ENCODE measurements around the gene ITPR2.

ITPR2 gene

GRCh38 chr12:26493656-26494055 is 339.3 kb downstream of the ITPR2 start:
- peaks cover 0 to 12% (median 5%) of the 10 kb centered on the region in 10 experiments; a peak in 9 of 20 replicates for H3K4me1 ChIP-seq
- no peaks in the 10 kb centered on the region for H3K27me3 ChIP-seq
- no peak overlapping the region for H3K4me3 ChIP-seq
- no peak for TF ChIP-seq Cebpa-rat (IDR thresholded peaks at IDR 0.05)
- no peak overlapping the region; a peak in 1 of 22 replicates for H3K4me2 ChIP-seq
- H3K9me3 ChIP-seq (replicated peaks in 1 of 11) = no peaks in the 10 kb centered on the region
- H3K36me3 ChIP-seq = peaks cover 0 to 56% (median 0%) of the 10 kb centered on the region in 11 experiments; a peak in 9 of 22 replicates
- no peak overlapping the region for H3K27ac ChIP-seq
- H4K20me1 ChIP-seq = no peaks in the 10 kb centered on the region
- H3K9ac ChIP-seq = no peak overlapping the region

DNA sequence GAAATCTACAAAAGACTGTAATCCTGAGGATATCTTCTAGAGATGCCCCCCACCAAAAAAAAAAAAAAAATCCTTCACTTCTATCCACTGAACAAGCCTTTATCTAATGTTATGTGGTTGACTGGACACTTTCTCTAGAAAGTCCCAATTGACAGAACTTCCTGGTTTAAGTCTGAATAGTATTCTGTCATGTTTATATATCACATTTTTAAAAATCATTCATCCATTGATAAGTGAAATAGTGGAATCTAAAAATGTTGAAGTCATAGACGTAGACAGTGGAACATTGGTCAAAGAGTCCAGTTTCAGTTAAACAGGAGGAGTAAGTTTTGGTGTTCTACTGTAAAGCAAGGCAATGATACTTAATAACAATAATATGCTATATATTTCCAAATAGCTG is 340.6 kb downstream of the ITPR2 start:
- no peaks in the 10 kb centered on the region for H4K20me1 ChIP-seq
- H3K4me1 ChIP-seq = peaks cover 0 to 12% (median 5%) of the 10 kb centered on the region in 10 experiments; a peak in 9 of 20 replicates
- H3K9me3 ChIP-seq (replicated peaks in 1 of 11) = no peaks in the 10 kb centered on the region
- peaks cover 0 to 68% (median 0%) of the 10 kb centered on the region in 11 experiments; a peak in 9 of 22 replicates for H3K36me3 ChIP-seq
- H3K9ac ChIP-seq = no peak overlapping the region
- no peak overlapping the region for H3K4me2 ChIP-seq
- H3K27me3 ChIP-seq = no peaks in the 10 kb centered on the region
- no peak overlapping the region for H3K4me3 ChIP-seq
- no peak overlapping the region for H3K27ac ChIP-seq
- no peak for TF ChIP-seq Cebpa-rat (IDR thresholded peaks at IDR 0.05)

GRCh38 chr12:26489908-26490307 is 343.1 kb downstream of the ITPR2 start:
- TF ChIP-seq Cebpa-rat (IDR thresholded peaks at IDR 0.05) = no peak

DNA sequence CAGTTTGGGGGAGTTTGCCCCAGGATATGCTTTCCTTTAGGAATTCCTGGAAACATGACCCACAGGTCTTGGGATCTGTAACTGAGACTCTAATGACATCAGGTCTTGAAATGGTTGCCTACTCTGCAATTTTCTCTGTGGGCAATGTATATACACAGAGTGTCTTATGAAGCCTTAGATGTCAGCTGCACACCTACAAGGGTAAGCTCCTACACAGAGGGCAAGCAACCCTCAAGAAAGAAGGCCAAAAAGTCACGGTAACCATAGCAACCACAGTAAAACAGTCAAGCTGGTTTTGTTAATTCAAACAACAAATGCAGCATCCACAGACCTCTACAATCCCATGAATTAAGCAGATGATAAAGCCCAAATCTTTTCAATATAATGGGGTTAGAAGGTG is 344.6 kb downstream of the ITPR2 start:
- Histone ChIP-seq H3K4me3 (no peak overlapping the region), H3K9ac (no peak overlapping the region)
- TF ChIP-seq Cebpa-rat (IDR thresholded peaks at IDR 0.05) = no peak

More at GRCh38 chr12:26489908-26490307, 343.1 kb downstream of the ITPR2 start:
- Histone ChIP-seq H3K4me2 (no peak overlapping the region), H4K20me1 (no peaks in the 10 kb centered on the region), H3K9me3 (replicated peaks in 1 of 11) (no peaks in the 10 kb centered on the region), H3K27ac (no peak overlapping the region), H3K9ac (no peak overlapping the region), H3K4me1 (peaks cover 0 to 19% (median 5%) of the 10 kb centered on the region in 10 experiments; a peak in 9 of 20 replicates), H3K4me3 (no peak overlapping the region), H3K27me3 (no peaks in the 10 kb centered on the region), H3K36me3 (peaks cover 0 to 93% (median 0%) of the 10 kb centered on the region in 11 experiments; a peak in 9 of 22 replicates)

GRCh38 chr12:26473291-26473690 is 359.7 kb downstream of the ITPR2 start:
- Histone ChIP-seq H3K27me3 (no peaks in the 10 kb centered on the region), H3K4me3 (no peak overlapping the region), H3K9ac (peak overlapping the region in 7 of 11 experiments; percentile 7 to 66 (median 43); a peak in 11 of 22 replicates), H3K36me3 (peaks cover 0 to 41% (median 8%) of the 10 kb centered on the region in 11 experiments; a peak in 13 of 22 replicates), H3K27ac (peak overlapping the region in 8 of 11 experiments; percentile 64 to 89 (median 84); a peak in 16 of 22 replicates), H3K4me1 (peaks cover 12 to 57% (median 37%) of the 10 kb centered on the region in 10 experiments), H3K9me3 (replicated peaks in 1 of 11) (peaks cover 0 to 10% (median 4%) of the 10 kb centered on the region in 11 experiments; a peak in 5 of 22 replicates), H4K20me1 (peaks cover 0 to 6% (median 0%) of the 10 kb centered on the region in 11 experiments; a peak in 2 of 22 replicates), H3K4me2 (peak overlapping the region; percentile 2 to 88 (median 59); a peak in 19 of 22 replicates)
- TF ChIP-seq Cebpa-rat (IDR thresholded peaks at IDR 0.05) = no peak

More for the DNA sequence above, 344.6 kb downstream of the ITPR2 start:
- H3K4me1 ChIP-seq = peaks cover 0 to 7% (median 0%) of the 10 kb centered on the region in 10 experiments; a peak in 3 of 20 replicates
- H3K36me3 ChIP-seq = peaks cover 0 to 93% (median 0%) of the 10 kb centered on the region in 11 experiments; a peak in 11 of 22 replicates
- no peaks in the 10 kb centered on the region for H3K9me3 ChIP-seq (replicated peaks in 1 of 11)
- no peaks in the 10 kb centered on the region for H4K20me1 ChIP-seq
- H3K27ac ChIP-seq = no peak overlapping the region
- H3K4me2 ChIP-seq = no peak overlapping the region
- no peaks in the 10 kb centered on the region for H3K27me3 ChIP-seq

DNA sequence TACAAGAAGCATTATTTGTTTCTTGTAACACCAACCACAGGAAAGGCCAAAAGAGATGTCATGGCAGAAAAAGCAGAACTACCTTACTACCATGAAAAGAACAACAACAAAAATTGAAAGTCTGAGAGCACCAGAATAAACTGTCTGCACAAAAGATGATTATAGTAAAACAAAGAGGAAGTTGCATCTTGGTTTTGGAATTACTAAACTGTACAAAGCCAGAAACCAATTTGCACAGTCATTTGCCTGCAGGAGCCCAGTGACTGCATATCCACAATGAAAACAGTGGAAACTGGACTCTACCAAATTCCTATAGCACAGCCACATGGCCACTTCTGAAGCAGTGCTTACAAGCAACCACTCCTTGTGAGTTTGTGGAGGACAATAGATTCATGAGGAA is 361.4 kb downstream of the ITPR2 start:
- Histone ChIP-seq H3K4me3 (no peak overlapping the region), H3K4me1 (peaks cover 12 to 57% (median 37%) of the 10 kb centered on the region in 10 experiments), H3K9me3 (replicated peaks in 1 of 11) (peaks cover 0 to 9% (median 3%) of the 10 kb centered on the region in 11 experiments; a peak in 5 of 22 replicates), H3K36me3 (peaks cover 0 to 30% (median 8%) of the 10 kb centered on the region in 11 experiments; a peak in 13 of 22 replicates), H4K20me1 (peaks cover 0 to 6% (median 0%) of the 10 kb centered on the region in 11 experiments; a peak in 2 of 22 replicates), H3K27me3 (no peaks in the 10 kb centered on the region), H3K27ac (peak overlapping the region in 10 of 11 experiments; percentile 46 to 89 (median 81); a peak in 19 of 22 replicates), H3K4me2 (peak overlapping the region; percentile 47 to 90 (median 72)), H3K9ac (peak overlapping the region in 9 of 11 experiments; percentile 16 to 71 (median 53); a peak in 14 of 22 replicates)
- TF ChIP-seq Cebpa-rat (IDR thresholded peaks at IDR 0.05) = no peak

- no peak overlapping the region for H3K9ac ChIP-seq
- peaks cover 0 to 6% (median 0%) of the 10 kb centered on the region in 11 experiments; a peak in 2 of 22 replicates for H4K20me1 ChIP-seq
- peaks cover 12 to 57% (median 37%) of the 10 kb centered on the region in 10 experiments for H3K4me1 ChIP-seq
- H3K27me3 ChIP-seq = no peaks in the 10 kb centered on the region
- no peak for TF ChIP-seq Cebpa-rat (IDR thresholded peaks at IDR 0.05)
- H3K36me3 ChIP-seq = peaks cover 0 to 22% (median 0%) of the 10 kb centered on the region in 11 experiments; a peak in 2 of 22 replicates
- peak overlapping the region in 3 of 11 experiments; percentile 8 to 88 (median 12); a peak in 4 of 22 replicates for H3K27ac ChIP-seq
- H3K9me3 ChIP-seq (replicated peaks in 1 of 11) = no peaks in the 10 kb centered on the region
- peak overlapping the region in 5 of 11 experiments; percentile 27 to 77 (median 46); a peak in 9 of 22 replicates for H3K4me2 ChIP-seq
- H3K4me3 ChIP-seq = no peak overlapping the region
Observed at GRCh38 chr12:26469421-26470180, 363.4 kb downstream of the ITPR2 start.

DNA sequence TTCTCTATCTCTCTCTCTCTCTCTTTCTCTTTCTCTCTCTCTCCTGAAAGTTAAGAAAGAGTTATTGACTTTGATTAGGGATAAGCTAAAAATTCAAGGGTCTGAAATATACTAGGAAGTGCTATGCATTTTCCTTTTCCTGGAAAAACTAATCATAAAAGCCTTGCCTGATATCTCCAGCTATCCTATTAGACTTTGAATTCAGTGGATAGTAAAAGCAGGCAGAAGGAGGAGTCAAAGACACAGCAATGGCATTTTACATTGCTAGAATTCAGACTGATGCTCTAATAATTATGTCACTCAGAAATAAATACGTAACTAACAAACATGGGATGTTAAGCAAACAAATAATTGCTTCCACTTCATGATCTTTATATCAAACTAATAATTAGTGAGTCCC is 365.6 kb downstream of the ITPR2 start:
- Histone ChIP-seq H3K4me1 (peaks cover 8 to 38% (median 21%) of the 10 kb centered on the region in 10 experiments), H3K36me3 (peaks cover 0 to 37% (median 0%) of the 10 kb centered on the region in 11 experiments; a peak in 3 of 22 replicates), H3K9ac (no peak overlapping the region), H3K27me3 (no peaks in the 10 kb centered on the region), H3K4me3 (no peak overlapping the region), H3K9me3 (replicated peaks in 1 of 11) (no peaks in the 10 kb centered on the region), H4K20me1 (peaks cover 0 to 6% (median 0%) of the 10 kb centered on the region in 11 experiments; a peak in 2 of 22 replicates), H3K4me2 (no peak overlapping the region), H3K27ac (no peak overlapping the region)
- no peak for TF ChIP-seq Cebpa-rat (IDR thresholded peaks at IDR 0.05)

- no peak overlapping the region for H3K27ac ChIP-seq
- peaks cover 0 to 37% (median 0%) of the 10 kb centered on the region in 11 experiments; a peak in 3 of 22 replicates for H3K36me3 ChIP-seq
- H3K9me3 ChIP-seq (replicated peaks in 1 of 11) = no peaks in the 10 kb centered on the region
- no peak overlapping the region for H3K9ac ChIP-seq
- no peak for TF ChIP-seq Cebpa-rat (IDR thresholded peaks at IDR 0.05)
- H3K4me3 ChIP-seq = no peak overlapping the region
- H3K27me3 ChIP-seq = no peaks in the 10 kb centered on the region
- peaks cover 0 to 6% (median 0%) of the 10 kb centered on the region in 11 experiments; a peak in 2 of 22 replicates for H4K20me1 ChIP-seq
- H3K4me2 ChIP-seq = no peak overlapping the region
- H3K4me1 ChIP-seq = peaks cover 2 to 36% (median 15%) of the 10 kb centered on the region in 10 experiments
Observed at GRCh38 chr12:26466726-26467125, 366.3 kb downstream of the ITPR2 start.
